GM21367 (cell line): ENCODE results near the gene TLK1.
"Not testable (repeated sequence)": the region's sequence is repeated elsewhere in the genome, so short reads cannot be mapped to it uniquely, and the experiment has no call there.

Experiments
- ATAC-seq: cut with Tn5 transposase; IDR thresholded peaks from one replicate; pipeline ENCODE4 v1.9.1; 2021; ENCODE audit not compliant: unreplicated experiment

The TLK1 gene

DNA sequence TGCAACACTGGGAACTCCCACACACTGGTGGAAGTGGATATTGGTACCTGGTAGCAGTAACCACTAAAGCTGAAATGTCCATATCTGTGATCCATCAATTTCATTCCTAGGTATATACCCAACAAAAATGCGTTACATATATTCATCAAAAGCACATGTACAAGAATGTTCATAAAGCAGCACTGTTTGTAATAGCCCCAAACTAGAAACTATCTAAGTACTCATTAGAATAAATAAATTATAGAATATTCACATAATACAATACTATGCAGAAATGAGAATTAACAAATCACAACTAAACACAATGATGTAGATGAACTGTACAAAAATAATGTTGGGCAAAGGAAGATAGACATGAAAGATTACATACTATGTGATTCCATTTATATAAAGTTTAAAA lies 11.1 kb upstream of the TLK1 start:
- ATAC-seq: no peak

DNA sequence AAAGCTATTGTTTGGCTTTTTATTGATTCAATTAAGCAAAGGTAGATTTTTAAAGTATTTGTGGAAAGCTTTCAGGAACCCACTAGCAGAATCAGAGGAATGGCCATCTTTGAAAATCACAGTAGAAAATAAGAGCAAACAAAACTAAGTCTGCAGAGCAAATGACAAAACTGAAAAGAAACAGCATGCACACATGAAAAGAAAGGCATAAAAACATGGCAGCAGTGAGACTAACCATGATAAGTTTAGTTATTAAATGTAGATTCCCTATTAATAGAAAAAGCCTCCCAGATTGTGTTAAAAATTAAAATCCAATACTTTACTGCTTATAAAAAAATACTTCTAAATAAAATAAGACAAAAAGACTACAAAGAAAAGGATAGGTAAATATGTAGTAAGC lies 9.1 kb upstream of the TLK1 start:
- ATAC-seq: no peak

DNA sequence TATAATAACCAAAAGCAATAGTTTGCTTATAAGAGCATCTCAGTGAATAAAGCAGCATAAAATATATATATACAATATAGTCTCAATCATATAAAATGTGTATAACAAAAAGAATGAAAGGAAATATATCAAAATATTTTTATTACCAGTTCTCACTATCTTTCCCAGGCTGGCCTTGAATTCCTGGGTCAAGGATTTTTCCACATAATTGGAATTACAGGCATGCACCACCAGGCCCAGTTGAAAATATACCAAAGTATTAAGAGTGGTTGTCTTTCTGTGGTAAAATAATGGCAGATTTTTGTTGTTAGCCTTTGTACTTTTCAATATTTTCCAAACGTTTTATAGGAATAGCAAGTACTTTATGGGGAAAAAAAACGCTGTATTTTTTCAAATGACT lies 8.6 kb upstream of the TLK1 start:
- no peak for ATAC-seq

DNA sequence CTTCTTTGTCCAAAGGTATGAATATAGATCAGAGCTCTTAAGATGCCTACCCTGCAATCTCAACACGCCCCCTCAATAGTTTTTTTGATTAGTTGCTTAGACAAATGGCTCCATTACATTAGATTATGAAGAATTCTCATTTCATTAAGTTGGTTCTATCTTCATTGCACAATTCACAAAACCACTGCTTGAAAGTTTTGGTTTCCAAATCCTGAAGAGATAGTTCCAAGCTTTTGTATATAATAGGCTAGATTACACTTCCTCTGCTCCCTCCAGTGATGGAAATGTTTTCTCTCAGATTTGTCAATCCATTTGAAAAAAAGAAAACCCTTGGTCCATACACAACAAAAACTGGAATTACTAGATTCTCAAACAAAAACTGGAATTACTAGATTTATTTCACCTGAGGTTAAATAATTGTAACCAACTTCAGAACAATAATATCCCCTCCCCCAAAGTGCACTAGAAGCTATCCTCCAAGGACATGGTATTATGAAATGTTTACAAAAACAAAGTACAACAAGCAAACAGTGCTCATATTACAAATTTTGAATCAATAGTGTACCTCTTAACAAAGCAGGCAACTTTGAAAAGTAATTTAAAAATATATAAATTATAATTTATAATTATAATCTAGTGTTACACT lies 6.8 kb upstream of the TLK1 start:
- ATAC-seq: no peak

DNA sequence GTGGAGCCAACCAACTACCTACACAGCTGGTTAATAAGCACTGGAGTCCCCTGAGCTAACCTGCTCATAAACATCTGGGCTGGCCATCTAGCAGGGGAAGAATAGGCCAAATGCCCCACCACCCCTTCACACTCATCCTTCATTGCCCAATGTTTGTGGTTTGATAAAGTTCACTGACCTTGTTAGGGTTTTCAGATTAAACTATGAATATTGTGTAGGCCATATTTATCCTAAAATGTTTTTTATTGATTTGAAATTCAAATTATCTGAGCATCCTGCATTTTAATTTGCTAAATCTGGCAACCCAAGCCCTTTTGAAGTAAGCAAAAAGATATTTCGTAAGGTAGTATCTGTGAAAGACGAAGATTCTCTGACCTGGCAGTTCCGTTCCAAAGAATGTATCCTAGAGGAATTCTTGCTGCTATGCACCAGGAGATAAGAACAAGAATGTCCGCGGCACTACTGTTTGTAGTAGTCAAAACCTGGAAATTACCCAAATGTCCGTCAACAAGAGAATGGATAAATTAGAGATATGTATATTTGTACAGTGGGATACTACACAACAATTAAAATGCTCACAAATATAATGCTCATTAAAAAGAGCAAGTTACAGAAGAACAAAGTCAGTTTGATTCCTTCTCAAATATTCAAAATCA lies 5.8 kb upstream of the TLK1 start:
- no peak for ATAC-seq

DNA sequence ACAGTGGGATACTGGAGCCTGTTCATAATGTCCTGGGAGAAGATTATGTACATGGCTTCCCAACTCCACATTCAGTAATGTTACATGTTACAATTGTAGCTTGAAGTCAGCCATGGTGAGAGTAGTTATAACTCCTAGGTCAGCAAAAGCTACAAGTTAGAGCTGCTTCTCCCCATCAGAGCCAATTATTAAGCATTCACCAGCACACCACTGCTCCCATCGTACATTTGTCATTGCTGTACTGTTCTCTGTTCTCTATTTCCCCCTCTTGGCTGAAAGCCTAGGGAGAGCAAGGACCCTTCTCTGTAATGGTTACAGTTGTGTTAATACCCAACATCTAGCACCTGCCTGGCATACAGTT lies 5.3 kb upstream of the TLK1 start:
- no peak for ATAC-seq

DNA sequence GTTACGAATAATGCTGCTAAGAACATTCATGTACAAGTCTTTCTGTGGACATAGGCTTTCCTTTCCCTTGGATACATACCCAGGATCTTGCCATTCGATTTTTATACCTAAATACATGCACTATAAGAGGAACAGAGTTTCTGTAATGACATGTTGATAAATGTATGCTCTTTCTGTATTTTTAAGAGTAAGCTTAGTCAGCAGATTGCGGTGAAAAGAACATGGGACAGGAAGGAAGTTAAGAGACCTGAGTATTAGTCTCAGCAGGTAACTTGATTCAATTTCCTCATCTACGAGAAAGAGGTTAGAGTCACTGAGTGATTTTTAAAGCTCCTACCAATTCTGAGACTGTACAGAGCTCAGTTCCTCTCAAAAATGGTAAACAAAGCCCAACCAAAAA lies 2.6 kb upstream of the TLK1 start:
- ATAC-seq: no peak

DNA sequence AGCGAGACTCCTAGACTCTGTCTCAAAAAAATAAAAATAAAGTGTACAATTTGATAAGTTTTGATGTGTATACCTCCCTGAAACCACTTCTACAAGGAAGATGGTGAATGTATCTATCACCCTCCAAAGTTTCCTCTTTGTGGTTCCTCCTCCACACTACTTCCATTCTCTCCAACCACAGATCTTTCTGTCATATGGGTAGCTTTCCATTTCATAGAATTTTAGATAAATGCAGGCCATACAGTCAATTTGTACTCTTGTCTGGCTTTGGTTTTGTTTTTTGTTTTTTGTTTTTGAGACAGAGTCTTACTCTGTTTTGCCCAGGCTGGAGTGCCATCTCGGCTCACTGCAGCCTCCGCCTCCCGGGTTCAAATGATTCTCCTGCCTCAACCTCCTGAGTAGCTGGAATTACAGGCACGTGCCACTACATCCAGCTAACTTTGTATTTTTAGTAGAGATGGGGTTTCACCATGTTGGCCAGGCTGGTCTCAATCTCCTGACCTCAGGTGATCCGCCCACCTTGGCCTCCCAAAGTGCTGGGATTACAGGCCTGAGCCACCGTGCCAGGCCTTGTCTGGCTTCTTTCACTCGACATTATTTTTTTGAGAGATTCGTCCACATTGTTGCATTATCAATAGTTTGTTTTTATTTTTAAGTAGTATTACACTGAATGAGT lies 2.0 kb upstream of the TLK1 start:
- not testable (repeated sequence) for ATAC-seq

DNA sequence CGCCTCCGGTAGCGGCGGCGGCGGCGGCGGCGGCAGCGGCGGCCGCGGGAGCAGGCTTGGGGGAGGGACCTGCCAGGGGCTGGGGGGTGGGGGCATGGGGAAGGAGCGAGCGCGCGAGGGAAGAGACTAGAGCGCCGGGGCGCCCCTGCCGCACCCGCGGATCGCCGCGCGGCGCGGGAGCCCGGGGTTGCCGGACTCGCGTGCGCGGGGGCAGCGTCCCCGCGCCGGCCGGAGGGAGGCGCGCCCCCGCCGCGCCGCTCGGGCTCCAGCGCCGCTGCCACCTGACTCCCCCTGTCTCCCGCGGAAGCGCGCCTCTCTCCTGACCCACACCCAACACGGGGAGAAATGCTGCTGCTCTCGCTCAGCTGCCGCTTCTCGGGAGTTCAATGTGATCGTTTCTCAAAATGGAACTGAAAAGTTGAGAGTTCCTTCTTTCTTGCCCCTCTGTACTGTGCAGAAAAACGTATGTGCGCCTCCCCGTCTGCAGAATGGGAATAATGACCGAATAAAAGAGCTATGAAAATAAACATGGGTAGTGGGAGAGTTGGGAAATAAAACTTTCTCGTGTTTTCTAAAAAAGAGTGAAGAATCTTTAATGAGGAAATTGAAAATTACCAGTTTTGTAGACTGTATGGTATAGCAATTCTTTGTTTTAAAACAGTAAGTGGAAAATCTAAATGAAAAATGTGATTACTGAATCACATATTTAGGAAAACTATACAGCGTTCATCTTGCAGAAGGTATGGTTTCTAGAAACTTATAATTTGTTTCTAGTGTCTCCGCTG lies 455 bp upstream of the TLK1 start:
- peak; percentile 43 for ATAC-seq

DNA sequence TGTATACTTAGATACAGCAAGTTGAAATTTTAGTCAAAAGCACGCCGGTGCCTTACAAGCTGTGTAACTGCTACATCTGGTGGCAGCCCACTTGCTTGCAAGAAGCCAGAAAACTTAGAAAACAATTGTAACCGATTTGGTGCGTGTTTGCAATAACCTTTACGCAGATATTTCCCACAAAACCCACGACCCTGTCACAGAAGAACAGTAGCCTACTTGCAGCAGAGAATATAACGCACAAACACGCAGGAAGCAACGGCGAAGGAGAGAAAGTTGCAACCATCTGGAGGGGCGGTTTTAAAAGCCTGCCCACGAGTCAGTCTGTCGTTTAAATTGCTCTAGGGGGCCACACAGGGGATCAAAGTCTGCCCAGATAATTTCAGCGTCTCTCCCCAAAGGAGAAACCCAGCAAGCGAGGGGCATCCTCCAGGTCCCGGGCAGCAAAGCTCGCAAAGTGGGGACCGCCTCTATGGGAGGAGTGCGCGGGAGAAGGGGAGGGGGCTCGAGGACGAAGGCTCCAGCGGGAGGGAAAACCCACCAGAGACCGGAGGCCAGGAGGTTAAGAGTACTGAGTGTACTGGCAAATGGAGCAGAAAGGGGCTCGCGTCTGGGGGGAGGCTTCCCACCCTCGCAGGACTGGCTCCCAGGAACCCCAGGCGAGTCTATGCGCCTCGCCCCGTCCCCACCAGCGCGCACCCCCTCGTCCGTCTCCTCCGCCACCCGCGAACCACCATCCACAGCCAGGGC lies 1.1 kb downstream of the TLK1 start:
- no peak for ATAC-seq

DNA sequence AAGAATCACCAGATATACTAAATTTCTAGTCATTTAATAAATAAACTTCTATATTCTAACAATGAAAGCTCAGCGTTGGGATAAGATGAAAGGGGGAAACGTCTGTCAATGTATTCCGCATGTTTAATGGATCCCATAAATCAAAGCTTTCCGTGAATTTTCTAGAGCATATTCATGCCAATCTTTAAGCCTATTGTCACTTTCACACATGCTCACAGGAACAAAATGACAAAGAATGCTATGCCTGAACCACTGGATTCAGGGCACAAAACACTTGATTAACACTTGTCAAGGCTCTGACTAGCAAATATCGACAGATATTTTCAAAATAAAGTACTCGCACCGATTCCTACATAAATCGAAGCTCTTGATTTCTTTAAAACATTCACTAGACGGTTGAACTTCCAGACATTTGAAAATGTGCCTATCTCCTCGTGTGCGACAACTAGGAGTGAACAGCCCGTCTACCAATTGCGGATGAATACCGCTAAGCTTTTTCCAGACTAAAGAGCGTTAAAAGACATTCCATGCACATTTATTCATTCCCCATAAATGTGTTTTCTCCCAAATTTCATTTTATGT lies 1.8 kb downstream of the TLK1 start:
- no peak for ATAC-seq

DNA sequence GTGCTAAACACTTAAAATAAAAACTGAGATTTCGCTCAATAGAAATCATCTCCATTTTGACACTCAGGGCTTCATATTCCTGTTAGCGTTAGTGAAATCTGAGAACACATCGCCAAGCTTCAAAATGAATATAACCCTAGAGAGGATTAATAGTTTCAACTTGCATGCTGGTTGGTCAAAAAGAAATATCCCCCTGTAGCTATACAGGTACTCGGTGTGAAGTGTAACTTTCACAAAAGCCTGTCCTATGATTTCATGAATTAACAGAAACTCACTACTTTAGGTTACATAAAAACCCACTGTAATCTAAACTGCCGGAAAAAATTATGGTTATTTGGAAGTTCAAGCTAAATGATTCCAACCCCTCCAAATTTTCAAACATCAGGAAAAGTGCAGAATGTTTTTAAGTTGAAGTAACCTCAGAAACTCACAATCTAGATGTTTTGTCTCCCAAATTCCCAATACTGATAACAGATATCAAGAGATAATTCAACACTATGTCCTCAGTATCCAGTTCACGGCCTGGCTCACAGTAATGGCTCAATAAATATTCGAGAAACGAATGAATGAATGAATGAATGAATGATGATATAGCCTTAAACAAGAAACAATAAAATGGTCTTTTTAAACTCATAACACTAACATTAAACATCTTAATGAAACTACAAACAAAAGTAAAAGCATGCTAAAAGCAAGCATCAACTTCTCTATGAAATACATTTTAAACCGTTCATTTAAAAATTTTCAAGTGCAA lies 2.5 kb downstream of the TLK1 start:
- no peak for ATAC-seq

DNA sequence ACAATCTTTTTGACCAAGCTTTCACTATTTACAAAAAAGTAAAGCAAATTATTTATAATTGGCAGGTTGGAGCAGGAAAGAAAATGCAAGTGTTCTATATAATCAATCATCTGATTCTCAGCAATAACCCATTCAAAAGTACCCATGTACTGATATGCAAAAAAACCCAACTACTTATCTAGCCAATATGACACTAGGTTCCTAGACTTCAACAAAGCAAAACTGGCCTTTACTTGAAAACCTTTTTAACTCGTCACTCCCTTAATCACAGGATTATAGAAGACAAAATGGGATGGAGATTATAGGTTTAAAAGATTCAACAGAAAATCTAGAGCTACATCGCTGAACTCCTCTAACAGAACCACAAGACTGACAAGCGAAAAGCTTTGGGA lies 3.6 kb downstream of the TLK1 start:
- no peak for ATAC-seq

DNA sequence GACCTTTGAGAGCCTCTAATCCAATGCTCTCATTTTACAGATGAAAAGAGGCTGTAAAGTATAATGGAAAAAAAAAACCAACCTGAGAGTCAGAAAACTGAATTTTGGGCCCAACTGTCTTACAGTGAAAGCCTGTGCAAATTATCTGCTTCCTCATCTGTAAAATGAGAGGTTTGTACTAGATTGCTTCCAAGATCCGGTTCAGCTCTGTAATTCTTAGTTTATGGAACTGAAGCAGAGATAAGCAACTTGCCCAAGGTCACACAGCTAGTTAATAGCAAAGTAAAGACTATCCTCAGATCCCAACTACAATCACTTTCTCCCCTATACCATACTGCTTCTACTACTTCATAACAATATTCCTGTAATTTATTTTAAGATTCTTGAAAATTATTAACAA lies 6.3 kb downstream of the TLK1 start:
- no peak for ATAC-seq

DNA sequence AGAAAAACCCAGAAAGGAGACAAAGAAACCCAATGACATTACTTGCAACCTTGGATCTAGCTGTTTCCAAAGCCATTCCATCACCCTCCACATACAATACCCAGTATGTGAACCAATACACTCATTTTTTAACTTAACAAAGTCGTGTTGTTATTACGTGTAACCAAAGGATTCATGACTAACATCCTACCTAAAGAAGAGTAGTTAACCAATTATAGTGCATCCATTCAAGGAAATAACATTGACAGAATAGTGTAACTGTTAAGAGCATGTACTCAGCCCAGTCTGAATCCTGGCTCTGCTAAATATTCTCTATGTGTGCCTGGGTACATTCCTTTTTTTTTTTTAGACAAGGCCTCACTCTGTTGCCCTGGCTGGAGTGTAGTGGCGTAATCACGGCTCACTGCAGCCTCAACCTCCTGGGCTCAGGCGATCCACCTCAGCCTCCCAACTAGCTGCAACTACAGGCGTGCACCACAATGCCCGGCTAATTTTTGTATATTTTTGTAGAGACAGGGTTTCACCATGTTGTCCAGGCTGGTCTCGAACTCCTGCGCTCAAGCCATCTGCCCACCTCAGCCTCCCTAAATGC lies 9.9 kb downstream of the TLK1 start:
- no peak for ATAC-seq

DNA sequence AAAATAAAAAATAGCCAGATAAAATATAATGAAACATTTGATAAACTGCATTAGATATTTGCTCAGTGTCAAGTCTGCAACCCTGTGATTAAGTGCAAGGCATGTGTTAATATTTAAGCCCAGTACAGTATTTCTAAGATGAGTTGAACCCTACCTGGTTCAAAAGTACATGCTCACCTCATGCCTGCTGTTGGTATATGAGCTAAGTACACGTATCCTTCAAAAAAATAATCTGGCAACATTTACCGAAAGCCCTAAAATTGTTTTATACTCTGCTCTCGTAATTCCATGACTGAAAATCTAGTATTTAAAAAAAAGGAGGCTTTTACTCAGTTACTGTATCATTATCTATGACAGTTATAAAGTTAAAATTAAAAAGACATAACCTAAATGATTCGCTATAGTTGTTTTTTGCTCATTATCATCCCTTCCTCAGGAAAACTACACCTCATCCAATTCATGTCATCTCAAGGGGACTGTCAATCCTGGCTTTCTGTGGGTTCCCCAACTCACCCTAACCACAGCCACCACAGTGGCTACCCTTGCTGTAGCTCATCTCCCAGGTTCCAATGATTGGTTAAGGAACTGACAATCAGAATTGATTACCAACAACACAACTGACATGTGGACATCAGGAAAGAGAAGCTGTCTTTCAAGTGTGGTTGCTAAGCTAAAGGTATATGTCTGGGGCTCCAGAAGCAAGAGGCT lies 10.6 kb downstream of the TLK1 start:
- ATAC-seq: no peak

DNA sequence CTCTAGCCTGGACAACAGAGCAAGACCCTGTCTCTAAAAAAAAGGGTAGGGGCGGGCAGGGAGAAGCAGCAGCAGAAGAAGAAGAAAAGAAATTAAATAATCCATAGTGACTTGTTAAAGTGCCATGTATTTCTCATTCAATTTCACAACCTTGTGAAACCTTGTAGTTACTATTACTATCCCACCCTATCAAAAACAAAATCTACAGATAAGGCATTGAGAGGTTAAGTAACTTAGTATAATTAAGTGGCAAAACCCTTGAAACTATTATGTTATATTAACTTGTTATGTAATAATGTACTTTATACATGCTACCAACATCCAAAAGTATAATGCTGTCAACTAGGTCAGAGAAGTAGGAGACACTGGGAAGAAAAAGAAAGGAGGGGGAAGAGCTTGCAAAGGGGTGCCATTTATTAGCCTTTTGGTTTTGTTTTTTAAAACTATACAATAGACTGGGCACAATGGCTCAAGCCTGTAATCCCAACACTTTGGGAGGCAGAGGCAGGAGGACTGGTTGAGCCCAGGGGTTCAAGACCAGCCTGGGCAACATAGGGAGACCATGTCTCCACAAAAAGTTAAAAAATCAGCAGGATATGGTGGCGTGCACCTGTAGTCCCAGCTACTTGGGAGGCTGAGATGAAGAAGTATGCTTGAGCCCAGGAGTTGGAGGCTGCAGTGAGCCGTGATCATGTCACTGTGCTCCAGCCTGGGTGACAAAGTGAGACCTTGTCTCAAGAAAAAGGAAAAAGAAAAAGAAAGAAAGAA lies 11.3 kb downstream of the TLK1 start:
- ATAC-seq: no peak

DNA sequence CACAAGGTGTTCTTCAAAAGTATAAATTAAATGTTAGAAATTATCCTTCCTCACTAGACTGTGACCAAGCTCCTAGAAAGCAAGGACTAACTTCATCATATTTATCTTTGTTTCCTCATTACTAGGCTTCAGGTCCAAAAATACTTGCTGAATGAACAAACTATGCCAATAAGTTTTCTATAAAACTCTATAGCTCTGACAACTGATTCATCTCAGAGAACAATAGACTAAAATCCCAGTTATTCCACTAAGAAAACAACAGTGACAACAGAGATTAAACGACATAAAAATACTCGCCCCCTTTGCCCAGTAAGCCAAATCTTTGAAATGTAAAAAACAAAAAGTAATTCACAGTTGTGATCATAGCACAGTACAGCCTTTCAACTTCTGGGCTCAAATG lies 13.6 kb downstream of the TLK1 start:
- ATAC-seq: no peak
